ENCODE results near the gene COL25A1.

COL25A1 gene

GRCh38 chr4:108920395-108921087 lies 381.9 kb downstream of the COL25A1 start:
- DNase-seq (ENCODE audit: low read depth in 2 of 2, low spot score in 1 of 2) = no peak

GRCh38 chr4:108919226-108919893 lies 383.1 kb downstream of the COL25A1 start:
- no peak for DNase-seq (ENCODE audit: low read depth in 2 of 2, low spot score in 1 of 2)

GRCh38 chr4:108917255-108917654 lies 385.2 kb downstream of the COL25A1 start:
- no peak for DNase-seq (ENCODE audit: low read depth in 2 of 2, low spot score in 1 of 2)

GRCh38 chr4:108916638-108917037 lies 385.8 kb downstream of the COL25A1 start:
- DNase-seq (ENCODE audit: low read depth in 2 of 2, low spot score in 1 of 2) = no peak

- no peak for DNase-seq (ENCODE audit: low read depth in 2 of 2, low spot score in 1 of 2)
Measured at GRCh38 chr4:108906866-108907367, 395.5 kb downstream of the COL25A1 start.

- no peak for DNase-seq (ENCODE audit: low read depth in 2 of 2, low spot score in 1 of 2)
Measured at GRCh38 chr4:108906006-108906405, 396.5 kb downstream of the COL25A1 start.

- no peak for DNase-seq (ENCODE audit: low read depth in 2 of 2, low spot score in 1 of 2)
Measured at GRCh38 chr4:108903464-108904221, 398.8 kb downstream of the COL25A1 start.

- DNase-seq (ENCODE audit: low read depth in 2 of 2, low spot score in 1 of 2) = no peak
Measured at GRCh38 chr4:108902769-108903168, 399.7 kb downstream of the COL25A1 start.

GRCh38 chr4:108901291-108901690 lies 401.2 kb downstream of the COL25A1 start:
- DNase-seq (ENCODE audit: low read depth in 2 of 2, low spot score in 1 of 2) = no peak

GRCh38 chr4:108900018-108900580 lies 402.4 kb downstream of the COL25A1 start:
- no peak for DNase-seq (ENCODE audit: low read depth in 2 of 2, low spot score in 1 of 2)

- DNase-seq (ENCODE audit: low read depth in 2 of 2, low spot score in 1 of 2) = no peak
Measured at GRCh38 chr4:108893468-108893867, 409.0 kb downstream of the COL25A1 start.

- DNase-seq (ENCODE audit: low read depth in 2 of 2, low spot score in 1 of 2) = no peak
Measured at GRCh38 chr4:108891896-108892590, 410.4 kb downstream of the COL25A1 start.

- DNase-seq (ENCODE audit: low read depth in 2 of 2, low spot score in 1 of 2) = no peak
Measured at GRCh38 chr4:108890484-108890881, 412.0 kb downstream of the COL25A1 start.

- no peak for DNase-seq (ENCODE audit: low read depth in 2 of 2, low spot score in 1 of 2)
Measured at GRCh38 chr4:108889696-108890483, 412.6 kb downstream of the COL25A1 start.

GRCh38 chr4:108888769-108889168 lies 413.7 kb downstream of the COL25A1 start:
- no peak for DNase-seq (ENCODE audit: low read depth in 2 of 2, low spot score in 1 of 2)

- no peak for DNase-seq (ENCODE audit: low read depth in 2 of 2, low spot score in 1 of 2)
Measured at GRCh38 chr4:108887034-108887433, 415.4 kb downstream of the COL25A1 start.

GRCh38 chr4:108885211-108885610 lies 417.2 kb downstream of the COL25A1 start:
- DNase-seq (ENCODE audit: low read depth in 2 of 2, low spot score in 1 of 2) = no peak

- DNase-seq (ENCODE audit: low read depth in 2 of 2, low spot score in 1 of 2) = no peak
Measured at GRCh38 chr4:108884596-108884995, 417.9 kb downstream of the COL25A1 start.

- no peak for DNase-seq (ENCODE audit: low read depth in 2 of 2, low spot score in 1 of 2)
Measured at GRCh38 chr4:108881986-108882385, 420.5 kb downstream of the COL25A1 start.

- no peak for DNase-seq (ENCODE audit: low read depth in 2 of 2, low spot score in 1 of 2)
Measured at GRCh38 chr4:108881190-108881589, 421.3 kb downstream of the COL25A1 start.
